GM21723 (cell line): ENCODE data around the gene CTIF.

Source experiments
- ATAC-seq: cut with Tn5 transposase; IDR thresholded peaks from one replicate; pipeline ENCODE4 v1.9.1; 2021; ENCODE audit warnings: mild to moderate bottlenecking, moderate library complexity; ENCODE audit not compliant: unreplicated experiment

Gene CTIF

DNA sequence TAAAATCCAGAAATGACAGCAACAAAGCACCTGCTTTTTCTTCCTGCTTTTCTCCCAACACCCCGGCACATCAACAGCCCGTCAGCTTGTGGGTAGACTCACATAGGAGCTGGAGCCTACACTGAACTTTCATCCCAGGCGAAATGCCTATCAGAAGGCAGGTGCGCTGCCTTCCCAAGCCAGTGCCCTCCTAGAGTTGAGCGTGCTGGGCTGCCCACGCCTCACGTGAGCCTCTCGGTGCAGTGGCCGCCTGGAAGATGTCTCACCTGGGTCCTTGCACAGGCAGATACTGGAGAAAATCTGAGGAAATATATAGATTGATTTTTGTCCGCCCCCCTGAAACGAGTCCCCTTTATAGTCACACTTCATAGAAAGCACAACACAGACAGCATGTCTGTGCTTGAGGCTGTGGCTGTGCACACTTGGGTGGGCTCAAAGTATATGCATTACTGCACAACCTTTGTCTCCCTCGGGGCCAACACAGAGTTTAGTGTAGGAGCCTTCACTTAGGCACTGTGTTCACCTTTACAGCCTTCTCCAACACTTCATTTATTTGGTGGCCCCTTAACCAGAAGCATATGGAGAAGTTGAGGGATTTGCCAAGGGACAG is 299.4 kb downstream of the CTIF start:
- no peak for ATAC-seq

DNA sequence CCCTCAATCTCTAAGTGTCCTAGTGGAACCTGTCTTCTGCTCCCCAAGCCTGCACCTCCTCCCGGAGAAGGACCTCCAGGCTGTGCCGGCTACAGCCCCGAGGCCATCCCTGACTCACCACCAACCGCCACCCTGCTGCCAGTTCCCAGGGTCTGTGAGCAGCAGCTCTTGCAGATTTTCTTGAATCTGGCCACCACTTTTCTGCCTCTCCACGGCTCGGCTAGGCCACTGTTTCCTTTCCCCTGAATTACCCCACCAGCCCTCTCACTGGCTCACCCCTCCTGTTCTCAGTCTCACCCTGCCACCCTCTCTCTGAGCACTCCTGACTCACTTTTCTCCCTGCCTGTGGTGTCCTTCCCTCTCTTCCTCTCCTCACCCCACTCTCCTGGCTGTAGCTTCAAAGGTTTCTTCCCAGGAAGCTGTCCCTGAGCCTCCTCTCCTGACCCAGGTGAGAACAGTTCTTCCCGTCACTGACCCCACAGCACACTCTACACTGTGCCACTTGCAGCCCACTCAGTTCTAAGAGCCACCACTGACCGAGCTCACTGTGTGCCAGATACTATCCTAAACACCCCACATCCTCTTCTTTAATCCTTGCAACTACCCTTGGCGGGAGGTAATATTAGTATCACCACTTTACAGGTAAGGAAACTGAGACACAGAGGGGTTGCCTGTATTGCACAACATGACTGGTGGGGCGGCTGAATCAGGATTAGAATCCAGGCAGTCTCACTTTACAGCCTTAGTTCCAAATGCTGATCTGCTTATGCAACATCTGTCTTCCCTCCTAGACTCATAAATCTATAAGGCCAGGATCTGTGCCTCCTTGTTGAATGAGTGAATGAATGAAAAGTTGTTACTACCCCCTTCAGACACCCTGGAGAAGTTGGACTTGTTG is 300.3 kb downstream of the CTIF start:
- ATAC-seq, result no peak

DNA sequence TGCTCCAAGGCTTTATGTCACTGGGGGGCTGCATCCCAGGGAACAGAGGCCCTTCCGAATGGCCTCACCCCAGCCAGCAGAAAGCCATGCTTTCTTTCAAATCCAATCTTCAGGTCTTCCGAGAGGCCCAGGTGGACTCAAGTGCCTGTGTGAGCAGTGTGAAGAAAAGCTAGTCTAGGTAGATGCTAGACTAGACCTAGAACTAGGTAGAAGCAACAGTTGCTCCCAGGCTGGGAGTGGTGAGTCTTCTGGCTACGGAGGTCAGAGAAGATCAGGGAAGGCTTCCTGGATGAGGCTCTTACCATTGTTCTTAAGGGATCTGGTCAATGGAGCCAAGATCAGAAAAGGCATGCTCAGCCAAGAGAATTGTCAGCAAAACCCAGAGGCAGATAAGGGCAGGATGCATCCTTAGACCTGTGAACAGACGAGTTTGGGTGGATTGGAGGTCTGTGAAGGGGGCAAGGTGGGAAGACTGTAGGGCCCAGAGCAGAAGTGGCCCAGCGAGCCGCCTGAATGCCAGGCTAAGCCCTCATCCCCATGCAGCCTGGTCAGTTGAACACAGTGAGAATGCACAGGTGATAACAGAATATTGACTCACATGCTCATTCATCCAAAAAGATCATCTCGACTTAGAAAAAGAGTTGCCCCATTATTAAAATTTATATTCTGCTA is 301.1 kb downstream of the CTIF start:
- ATAC-seq, result no peak

DNA sequence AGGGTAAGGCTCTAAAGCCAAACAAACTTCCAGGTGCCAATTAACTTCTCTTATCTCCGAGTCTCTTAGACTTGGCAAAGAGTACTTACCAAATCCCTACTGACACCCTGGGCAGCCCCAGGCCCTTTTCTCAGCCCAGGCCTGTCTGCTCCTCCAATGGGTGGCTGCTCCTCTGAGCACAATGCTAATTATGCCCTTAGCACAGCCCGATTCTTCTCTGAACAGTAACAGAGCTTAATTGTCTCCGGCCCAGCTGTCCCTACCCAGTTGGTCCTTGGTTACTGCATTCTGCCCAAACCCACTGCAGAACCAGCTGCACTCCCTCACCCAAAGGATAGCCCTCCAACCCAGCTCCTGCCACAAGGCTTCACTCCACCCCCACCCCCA is 301.7 kb downstream of the CTIF start:
- no peak for ATAC-seq

DNA sequence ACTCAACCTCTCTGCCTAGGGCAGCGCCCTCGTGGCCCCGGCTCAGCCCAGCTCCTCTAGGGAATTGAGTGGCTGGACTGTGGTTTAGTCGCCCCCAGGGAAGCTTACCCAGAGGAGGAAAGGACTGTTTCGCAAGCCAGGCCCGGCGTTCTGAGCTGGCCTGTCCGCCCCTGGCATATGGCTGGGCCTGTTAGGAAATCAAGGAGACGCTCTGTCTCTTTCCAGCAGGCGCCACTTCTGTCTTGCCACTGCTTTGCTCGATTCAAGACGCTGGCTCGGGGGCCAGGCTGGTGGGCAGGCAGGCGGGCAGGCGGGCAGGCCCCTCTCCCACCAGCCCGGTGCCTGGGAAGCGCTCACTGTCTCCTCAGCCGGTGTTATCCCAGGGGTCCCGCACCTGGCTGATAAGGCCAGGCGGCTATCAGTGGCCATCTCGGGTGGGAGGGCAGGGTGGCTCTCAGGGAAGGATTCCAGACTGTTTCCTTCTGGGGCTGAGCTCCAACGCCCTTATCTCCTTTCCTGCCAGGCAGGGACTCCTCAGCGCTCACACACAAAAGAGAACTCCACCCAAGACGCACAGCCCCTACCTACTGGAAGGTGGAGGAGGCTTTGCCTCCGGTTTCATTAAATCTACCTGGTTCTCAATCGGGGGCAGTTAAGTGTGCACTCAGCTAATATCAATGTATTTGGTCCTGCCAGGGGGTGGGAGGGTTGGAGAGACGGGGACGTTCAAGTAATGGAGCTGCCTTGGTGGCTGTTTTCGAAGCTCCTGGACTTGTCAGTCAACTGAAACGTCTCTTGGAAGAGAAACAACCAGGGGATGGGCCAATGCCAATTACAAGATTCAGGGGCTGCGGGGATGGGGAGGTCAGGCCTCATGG is 302.8 kb downstream of the CTIF start:
- ATAC-seq, result no peak

DNA sequence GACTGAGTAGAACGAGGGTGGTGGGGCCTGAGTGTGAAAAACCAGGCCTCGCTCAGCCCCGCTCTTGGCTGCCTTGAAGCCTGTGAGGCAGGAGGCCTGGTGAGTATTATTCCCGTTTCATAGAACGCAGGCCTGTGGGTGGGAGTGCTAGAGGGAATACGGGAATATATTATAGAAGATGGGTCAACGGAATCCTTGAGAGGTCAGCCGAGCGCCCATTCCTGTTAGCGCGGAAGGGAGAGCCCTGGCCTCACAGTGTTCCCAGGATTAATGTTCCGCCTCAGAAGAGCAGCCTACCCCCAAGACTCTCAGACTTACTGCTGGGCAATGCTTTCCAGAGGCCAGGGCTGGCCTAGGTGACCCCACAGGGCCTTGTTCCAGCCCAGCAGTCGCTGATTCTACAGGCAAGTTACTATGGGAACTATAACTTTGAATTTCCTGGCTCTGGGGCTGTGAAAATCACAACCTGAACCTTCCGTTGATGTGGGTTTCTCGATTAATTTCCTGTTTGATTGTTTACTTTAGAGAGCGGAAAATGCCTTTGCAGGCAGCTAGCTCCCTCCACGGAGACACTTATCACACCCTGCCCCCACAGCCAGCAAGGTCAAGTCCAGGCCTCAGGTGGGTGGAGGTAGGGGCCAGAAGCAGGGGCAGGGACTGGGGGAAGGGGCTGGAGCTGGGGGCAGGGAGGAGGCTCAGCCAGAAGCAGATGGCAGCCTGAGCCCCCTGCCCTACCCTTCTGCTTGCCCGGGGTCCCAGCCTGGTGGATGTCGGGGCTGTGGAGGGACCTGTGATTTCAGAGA is 303.6 kb downstream of the CTIF start:
- no peak for ATAC-seq

DNA sequence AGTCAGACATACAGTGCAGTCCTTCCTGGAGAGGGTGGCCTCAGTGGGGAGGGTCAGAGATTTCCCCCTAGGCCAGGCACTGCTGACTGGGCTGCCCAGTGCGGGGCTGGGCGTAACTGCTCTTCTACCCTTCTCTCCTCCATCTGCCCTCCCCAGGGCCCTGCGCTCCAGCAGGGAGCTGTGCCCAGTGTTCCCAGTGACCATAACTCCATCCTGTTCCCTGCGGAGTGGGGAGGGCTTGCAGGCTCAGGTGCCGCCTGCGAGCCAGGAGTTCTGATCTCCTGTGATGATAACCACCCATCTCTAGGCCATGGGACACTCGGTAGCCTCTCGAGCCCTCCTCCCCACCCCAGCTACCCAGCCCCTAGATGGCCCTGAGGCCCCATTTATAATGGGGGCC is 304.3 kb downstream of the CTIF start:
- ATAC-seq, result no peak

DNA sequence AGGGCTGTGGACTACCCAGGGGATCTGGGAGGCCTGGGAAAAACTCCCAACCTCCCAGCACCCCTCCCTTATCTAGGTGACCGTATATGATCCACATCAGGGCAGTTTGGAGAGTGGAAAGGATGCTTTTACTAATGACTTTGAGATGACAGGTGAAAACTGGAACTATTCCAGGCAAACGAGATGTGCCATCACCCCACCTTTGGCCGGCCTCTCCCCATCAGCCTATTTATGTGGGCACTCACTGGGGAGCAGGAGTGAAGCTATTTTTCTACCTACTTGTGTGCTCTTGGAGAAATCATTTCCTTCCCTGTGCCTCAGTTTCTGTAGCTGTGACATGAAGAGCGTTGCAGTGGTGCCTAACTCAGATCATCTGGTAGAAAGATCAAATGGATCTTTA is 304.8 kb downstream of the CTIF start:
- no peak for ATAC-seq

DNA sequence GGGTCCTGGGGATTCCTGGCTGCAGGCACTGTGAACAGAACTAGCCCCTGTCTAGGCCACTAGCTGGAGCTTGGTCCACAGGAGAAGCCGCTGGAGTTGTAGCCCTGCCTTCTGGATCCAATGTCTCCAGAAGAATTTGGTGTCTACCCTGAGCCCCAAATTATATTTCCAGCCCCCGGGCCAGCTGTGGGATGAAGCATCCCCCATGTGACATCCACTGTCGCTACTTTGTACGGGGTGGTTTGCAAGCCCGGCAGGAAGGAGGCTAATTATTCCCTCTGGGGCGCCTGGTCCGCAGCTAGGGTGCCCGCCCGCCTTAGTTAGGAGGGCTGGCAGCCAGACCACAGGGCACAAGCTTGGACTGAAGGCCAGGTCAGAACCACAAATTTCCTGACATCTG is 305.4 kb downstream of the CTIF start:
- ATAC-seq, result no peak

DNA sequence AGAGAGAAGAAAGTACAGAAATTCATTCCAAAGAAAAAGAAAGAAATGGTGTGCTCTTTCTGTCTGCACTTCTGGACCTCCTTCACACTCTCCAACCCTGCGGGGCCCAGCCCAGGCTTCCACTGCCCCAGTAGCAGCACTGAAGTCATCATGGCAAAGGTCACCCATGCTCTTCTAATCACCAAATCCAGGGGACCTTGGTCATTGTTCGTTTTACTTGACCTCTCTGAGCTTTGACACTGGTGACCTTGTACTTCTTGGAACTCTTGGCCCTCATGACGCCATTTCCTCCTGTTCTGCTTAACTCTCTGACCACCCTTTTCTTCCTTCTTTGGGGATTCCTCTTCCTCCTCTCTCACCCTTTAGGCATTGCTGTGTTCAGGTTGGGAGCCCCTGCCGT is 306.3 kb downstream of the CTIF start:
- no peak for ATAC-seq

DNA sequence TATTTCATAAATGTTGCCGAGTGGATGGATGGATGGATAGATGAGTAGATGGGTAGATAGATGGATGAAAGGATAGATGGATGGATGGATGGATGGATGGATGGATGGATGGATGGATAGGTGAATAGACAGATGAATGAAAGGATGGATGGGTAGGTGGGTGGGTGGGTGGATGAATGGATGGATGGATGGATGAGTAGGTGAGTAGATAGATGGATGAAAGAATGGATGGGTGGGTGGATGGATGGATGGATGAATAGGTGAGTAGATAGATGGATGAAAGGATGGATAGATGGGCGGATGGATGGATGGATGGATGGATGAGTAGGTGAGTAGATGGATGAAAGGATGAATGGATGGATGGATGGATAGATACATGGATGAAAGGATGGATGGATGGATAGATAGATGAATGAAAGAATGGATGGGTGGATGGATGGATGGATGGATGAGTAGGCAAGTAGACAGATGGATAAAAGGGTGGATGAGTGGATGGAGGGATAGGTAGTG is 307.6 kb downstream of the CTIF start:
- ATAC-seq, result no peak

DNA sequence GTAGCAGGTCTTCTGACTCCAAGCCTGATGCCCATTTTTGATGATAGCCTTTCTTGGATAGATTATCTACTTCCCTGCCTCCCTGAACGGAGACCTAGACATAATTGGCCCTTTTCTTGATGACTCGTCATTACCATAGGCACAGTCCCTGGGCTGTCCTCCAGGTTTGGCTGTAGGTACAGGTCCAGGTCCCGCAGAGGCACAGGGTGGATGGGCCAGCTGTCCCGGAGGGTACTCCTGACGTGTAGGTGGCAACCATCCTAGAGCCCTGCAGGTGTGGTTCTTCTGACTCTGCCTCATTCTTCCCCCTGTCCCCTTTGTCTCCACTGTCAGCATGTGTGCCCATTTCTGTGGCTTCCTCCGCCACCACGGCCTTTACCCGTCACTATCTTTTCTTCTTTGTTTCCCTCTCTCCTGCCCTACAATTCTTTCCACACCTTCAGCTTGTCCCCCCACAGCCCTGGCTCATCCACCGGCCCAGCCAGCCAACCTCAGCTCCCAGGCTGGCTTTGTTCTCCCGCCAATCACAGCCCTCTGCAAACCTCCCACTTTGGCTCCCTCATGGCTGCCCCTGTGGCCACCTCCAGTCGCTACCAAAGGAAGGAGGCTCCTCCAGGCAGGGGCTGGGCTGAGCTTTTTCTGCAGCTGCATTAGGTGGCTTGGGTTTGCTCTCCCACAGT is 309.1 kb downstream of the CTIF start:
- no peak for ATAC-seq

DNA sequence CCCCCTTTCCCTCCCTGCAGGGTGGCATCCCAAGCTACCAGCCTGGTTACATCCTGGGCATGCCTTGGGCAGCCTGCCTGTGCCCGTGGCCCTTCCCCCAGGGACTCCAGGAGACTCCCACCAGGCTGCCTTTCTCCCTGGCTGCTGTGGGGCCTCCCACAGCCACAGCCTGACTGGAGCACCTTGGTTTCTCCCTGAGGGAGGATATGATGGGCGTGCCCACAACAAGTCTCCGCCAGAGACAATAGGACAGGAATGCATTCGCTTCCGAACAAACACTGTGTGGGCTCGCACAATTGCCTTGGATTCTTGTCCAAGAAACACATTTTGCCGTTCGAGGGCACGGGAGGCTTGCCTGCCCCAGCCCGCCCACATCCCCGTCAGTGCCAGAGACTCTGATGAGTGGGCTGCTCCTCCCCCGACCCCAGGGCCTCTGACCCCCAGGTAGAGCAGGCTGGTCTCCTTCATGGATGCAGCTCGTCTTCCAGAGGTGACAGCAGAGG is 309.9 kb downstream of the CTIF start:
- no peak for ATAC-seq

DNA sequence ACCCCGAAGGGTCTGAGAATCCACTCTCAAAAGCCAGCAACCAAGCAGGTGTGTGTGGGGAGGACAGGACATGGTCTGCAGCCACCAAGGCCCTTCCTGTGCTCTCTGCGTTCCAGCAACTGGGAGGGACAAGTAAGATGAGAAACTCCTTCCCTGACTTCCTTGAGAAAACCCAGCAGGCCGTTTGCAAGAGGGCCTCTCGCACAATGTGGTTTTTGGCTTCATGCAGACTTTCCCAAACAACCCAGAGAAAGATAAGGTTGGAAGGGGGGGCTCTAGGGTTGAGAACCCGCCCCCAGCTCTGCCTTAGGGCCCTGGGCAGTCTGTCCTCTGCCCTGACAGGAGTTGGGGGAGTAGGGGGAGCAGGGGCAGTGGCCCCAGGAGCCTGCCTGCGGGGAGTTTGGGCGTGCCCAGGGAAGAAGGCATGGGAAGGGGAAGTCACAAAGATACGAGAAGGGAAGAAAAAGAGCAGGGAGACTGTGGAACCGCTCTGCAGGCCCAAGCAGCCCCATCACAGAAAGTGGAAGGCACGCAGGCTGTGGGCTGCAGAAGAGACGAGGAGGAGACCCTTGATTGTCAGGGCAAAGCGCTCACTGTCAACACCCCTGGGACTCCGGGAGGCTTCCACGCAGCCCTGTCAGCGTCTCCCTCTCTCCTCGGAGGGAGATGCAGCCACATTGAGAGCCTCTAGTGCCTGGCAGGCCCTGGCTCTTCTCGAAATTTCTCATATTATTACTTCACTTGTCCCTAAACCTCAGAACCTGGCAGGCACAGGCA is 312.2 kb downstream of the CTIF start:
- no peak for ATAC-seq

DNA sequence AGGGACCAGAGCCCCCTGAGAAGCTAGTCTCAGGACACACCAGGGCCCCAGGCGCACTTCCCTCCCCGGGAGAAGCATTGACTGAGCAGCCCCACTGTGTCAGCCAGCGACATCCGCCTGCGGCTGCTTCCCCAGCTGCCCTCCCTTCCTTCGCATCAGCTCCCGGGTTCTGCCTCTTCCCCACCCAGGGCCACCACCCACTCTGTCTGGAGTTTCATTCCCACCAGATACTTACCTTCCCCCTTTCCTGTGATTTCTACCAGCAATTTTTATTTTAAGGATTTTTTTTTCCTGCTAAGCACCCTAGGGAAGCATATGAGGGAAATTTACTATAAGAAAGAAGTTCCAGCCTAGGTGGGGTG is 312.7 kb downstream of the CTIF start:
- ATAC-seq, result no peak

DNA sequence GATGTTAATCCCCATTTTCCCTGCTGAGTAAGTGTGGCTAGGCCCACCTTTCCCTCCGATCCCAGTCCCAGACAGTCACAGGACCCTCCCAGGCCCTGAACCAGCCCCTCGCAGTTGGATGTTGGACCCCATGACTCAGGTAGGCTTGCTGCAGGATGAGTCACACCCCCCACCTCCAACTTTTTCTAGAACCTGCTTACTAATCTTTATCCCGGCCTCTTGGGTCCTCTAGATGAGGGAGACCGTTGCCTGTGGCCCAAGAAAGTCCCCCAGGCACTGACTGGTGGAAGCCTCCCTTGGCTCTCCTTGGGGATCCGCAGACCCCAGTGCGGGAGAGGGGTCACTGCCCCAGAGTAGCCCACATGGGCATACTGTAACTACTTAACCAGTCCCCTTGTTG is 313.5 kb downstream of the CTIF start:
- ATAC-seq, result no peak

DNA sequence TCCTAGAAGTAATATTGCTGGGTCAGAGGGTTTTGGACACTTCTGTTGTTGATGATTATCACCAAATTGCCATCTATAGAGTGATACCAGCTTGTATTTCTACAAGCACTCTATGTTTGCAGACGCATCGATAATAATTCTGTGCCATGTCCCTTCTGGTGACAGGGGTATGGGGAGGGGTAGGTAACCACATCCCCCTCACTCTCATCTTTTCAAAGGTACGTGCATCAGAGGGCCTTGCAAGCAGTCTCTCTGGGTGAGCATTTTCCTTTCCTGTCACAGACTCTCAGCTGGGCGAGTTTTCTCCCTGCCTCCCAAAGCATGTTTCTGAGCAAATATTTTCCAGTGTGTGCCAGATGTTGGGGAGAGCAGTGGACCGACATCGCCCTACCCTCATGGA is 314.0 kb downstream of the CTIF start:
- ATAC-seq, result no peak

DNA sequence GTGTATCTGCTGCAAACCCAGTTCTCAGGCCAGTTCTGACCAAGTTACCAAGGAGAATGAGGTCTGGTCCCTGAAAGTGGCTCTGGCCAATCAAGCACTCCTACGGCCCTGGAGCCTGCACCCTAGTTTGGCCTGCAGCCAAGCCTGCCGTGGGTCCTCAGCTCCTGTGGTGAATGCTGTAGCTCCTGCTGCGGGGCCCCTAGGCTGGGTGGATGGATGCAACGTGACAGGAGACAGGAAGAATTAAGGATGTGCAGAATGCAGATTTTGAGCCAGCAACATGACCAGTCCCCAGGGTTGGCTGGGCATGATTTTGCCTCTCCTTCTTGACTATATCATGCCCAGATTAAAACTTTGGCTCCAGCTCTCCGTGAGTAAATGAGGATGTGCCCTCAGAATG is 314.8 kb downstream of the CTIF start:
- no peak for ATAC-seq

DNA sequence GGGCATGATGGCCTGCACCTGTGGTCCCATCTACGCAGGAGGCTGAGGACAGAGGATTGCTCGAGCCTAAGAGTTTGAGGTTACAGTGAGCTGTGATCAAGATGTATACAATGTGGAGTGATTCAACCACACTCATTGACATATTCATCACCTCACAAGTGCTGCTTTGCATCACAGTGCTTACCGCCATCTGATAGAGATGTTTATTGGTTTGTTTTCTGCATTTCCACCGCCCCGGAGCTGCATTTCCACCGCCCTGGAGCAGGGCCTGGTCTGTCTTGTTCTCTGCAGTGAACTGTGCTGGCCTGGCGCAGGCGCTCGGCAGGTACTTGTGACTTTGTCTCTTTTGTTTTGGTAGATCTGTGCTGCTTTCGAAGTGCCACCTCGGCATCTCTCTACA is 315.9 kb downstream of the CTIF start:
- no peak for ATAC-seq
